OCI-LY3 (cell line): Measurements from ENCODE around the gene DUSP5.

Experiments used
- CTCF ChIP-seq: fragments of 200-600, 300-600 bp; sonication (generic); IDR thresholded peaks from 2 replicates; pipeline ENCODE4 v1.5.1; 2014; ENCODE audit warnings: antibody characterized with exemption, low read length, low read depth
- EZH2phosphoT487 ChIP-seq: fragments of 200-600 bp; shearing (Covaris generic); IDR thresholded peaks from 2 replicates; pipeline ENCODE4 v1.6.1; 2018; ENCODE audit warnings: antibody characterized with exemption, mixed run types, low read depth

- TF ChIP-seq CTCF (no peak), EZH2phosphoT487 (no peak)
Measured at GRCh38 chr10:110527731-110528171, 30.0 kb downstream of the DUSP5 start.
